ENCODE data around the gene REC8.
"Not testable (repeated sequence)": the region's sequence is repeated elsewhere in the genome, so short reads cannot be mapped to it uniquely, and the experiment has no call there.

Gene REC8

GRCh38 chr14:24198814-24199524 is 27.1 kb downstream of the REC8 start:
- no peak for TF ChIP-seq CTCF (IDR thresholded peaks at IDR 0.05; ENCODE audit: low read depth, low read length, missing control alignments)
- no peak for DNase-seq (ENCODE audit: low read depth)
- in situ Hi-C loops (cut with HindIII; ENCODE audit: low sequenced_read_pairs): no loop called here
- no peak overlapping the region for H3K4me3 ChIP-seq (ENCODE audit: low read depth, low read length)

GRCh38 chr14:24202538-24202937 is 30.7 kb downstream of the REC8 start:
- not testable (repeated sequence) for DNase-seq (ENCODE audit: low read depth); H3K4me3 ChIP-seq (ENCODE audit: low read depth, low read length)
- in situ Hi-C loops (cut with HindIII; ENCODE audit: low sequenced_read_pairs): loop anchor here (10.0 kb wide), 1 partner anchor 232 kb away; no protein-coding TSS in a partner anchor

GRCh38 chr14:24203249-24203886 is 31.5 kb downstream of the REC8 start:
- in situ Hi-C loops (cut with HindIII; ENCODE audit: low sequenced_read_pairs): loop anchor here (10.0 kb wide), 1 partner anchor 231 kb away; no protein-coding TSS in a partner anchor
- not testable (repeated sequence) for DNase-seq (ENCODE audit: low read depth); H3K4me3 ChIP-seq (ENCODE audit: low read depth, low read length)

- in situ Hi-C loops (cut with HindIII; ENCODE audit: low sequenced_read_pairs): loop anchor here (10.0 kb wide), 1 partner anchor 230 kb away; no protein-coding TSS in a partner anchor
- no peak overlapping the region for H3K4me3 ChIP-seq (ENCODE audit: low read depth, low read length)
- no peak for TF ChIP-seq CTCF (IDR thresholded peaks at IDR 0.05; ENCODE audit: low read depth, low read length, missing control alignments)
- DNase-seq (ENCODE audit: low read depth): no peak
Measured at GRCh38 chr14:24204163-24205146, 32.6 kb downstream of the REC8 start.

- in situ Hi-C loops (cut with HindIII; ENCODE audit: low sequenced_read_pairs): loop anchor here (10.0 kb wide), 1 partner anchor 228 kb away; no protein-coding TSS in a partner anchor
- TF ChIP-seq CTCF (IDR thresholded peaks at IDR 0.05; ENCODE audit: low read depth, low read length, missing control alignments): no peak
- DNase-seq (ENCODE audit: low read depth): no peak
- no peak overlapping the region for H3K4me3 ChIP-seq (ENCODE audit: low read depth, low read length)
Measured at GRCh38 chr14:24206260-24207103, 34.6 kb downstream of the REC8 start.

GRCh38 chr14:24207104-24207551 is 35.2 kb downstream of the REC8 start:
- TF ChIP-seq CTCF (IDR thresholded peaks at IDR 0.05; ENCODE audit: low read depth, low read length, missing control alignments): no peak
- DNase-seq (ENCODE audit: low read depth): no peak
- in situ Hi-C loops (cut with HindIII; ENCODE audit: low sequenced_read_pairs): loop anchor here (10.0 kb wide), 1 partner anchor 228 kb away; no protein-coding TSS in a partner anchor
- H3K4me3 ChIP-seq (ENCODE audit: low read depth, low read length): no peak overlapping the region
